PC-3 (cell line): ENCODE measurements around the gene TTLL10. TPM values are rescaled to one million over a fixed set of nuclear protein-coding genes. Genes with fewer than 3 reads are reported as not detected.

Source experiments
- ATAC-seq: fragments of 200-7000 bp; cut with Tn5 transposase; 2 replicates; pipeline ENCODE4 v1.9.1; 2020; ENCODE audit warnings: mild to moderate bottlenecking, moderate library complexity
- BruUV-seq: library from RNA; stranded (reverse); fragments of 400-500 nt; replicated peaks from 2 replicates; lab custom pipeline; 2021; lab: Mats Ljungman, UMichigan
- CTCF ChIA-PET: fragments of 300-600 bp; sonication (Branson Sonifier 250); formaldehyde crosslinking; loops from one replicate; lab custom pipeline; 2022; ENCODE audit warnings: antibody characterized with exemption; lab: Charles Lee
- POLR2A ChIA-PET: fragments of 300-600 bp; sonication (Branson Sonifier 250); formaldehyde crosslinking; loops from one replicate; lab custom pipeline; 2022; ENCODE audit warnings: antibody characterized with exemption; ENCODE audit not compliant: unreplicated experiment; lab: Charles Lee
- DNase-seq: peaks from one replicate; pipeline ENCODE4 v3.0.0-alpha.2; 2015
- H2AFZ ChIP-seq: fragments of 300-600 bp; sonication (generic); 2 replicates; pipeline ENCODE4 v1.6.0; 2016; ENCODE audit warnings: antibody characterized with exemption, low read length
- H3F3A ChIP-seq: fragments of 300-600 bp; sonication (generic); one replicate; pipeline ENCODE4 v1.6.0; 2017; ENCODE audit warnings: antibody characterized with exemption, low read length, control low read depth, mild to moderate bottlenecking; ENCODE audit not compliant: unreplicated experiment
- H3K27ac ChIP-seq: fragments of 300-600 bp; sonication (generic); 2 replicates; pipeline ENCODE4 v1.5.1; 2016; ENCODE audit warnings: mild to moderate bottlenecking, low read length
- H3K27me3 ChIP-seq: fragments of 300-600 bp; sonication (generic); 2 replicates; pipeline ENCODE4 v1.6.1; 2016; ENCODE audit warnings: low read length, mixed read lengths
- H3K36me3 ChIP-seq: fragments of 300-600 bp; sonication (generic); 2 replicates; pipeline ENCODE4 v1.6.1; 2016; ENCODE audit warnings: low read depth, mixed run types, low read length, mixed read lengths
- H3K4me1 ChIP-seq: fragments of 300-600 bp; sonication (generic); 2 replicates; pipeline ENCODE4 v1.5.1; 2016; ENCODE audit warnings: low read length; ENCODE audit not compliant: insufficient read depth
- H3K4me2 ChIP-seq: fragments of 300-600 bp; sonication (generic); 2 replicates; pipeline ENCODE4 v1.6.0; 2016; ENCODE audit warnings: low read length
- H3K4me3 ChIP-seq: fragments of 300-600 bp; sonication (generic); 2 replicates; pipeline ENCODE4 v1.5.1; 2016; ENCODE audit warnings: mild to moderate bottlenecking, low read length, mixed read lengths
- H3K79me2 ChIP-seq: fragments of 300-600 bp; sonication (generic); 2 replicates; pipeline ENCODE4 v1.6.1; 2017; ENCODE audit warnings: low read length, mixed read lengths
- H3K9ac ChIP-seq: fragments of 300-600 bp; sonication (generic); 2 replicates; pipeline ENCODE4 v1.6.0; 2016; ENCODE audit warnings: mild to moderate bottlenecking, low read length
- H3K9me2 ChIP-seq: fragments of 300-600 bp; sonication (generic); replicated peaks from 2 replicates; pipeline ENCODE4 v1.6.1; 2016; ENCODE audit warnings: mixed run types, low read length, mixed read lengths
- H3K9me3 ChIP-seq: fragments of 300-600 bp; sonication (generic); 2 replicates; pipeline ENCODE4 v1.6.1; 2016; ENCODE audit warnings: low read length, mixed read lengths
- H4K20me1 ChIP-seq: fragments of 300-600 bp; sonication (generic); 2 replicates; pipeline ENCODE4 v1.6.1; 2016; ENCODE audit warnings: low read length, mixed read lengths
- CTCF ChIP-seq: fragments of 300-600 bp; sonication (generic); conservative IDR thresholded peaks from 2 replicates; pipeline ENCODE4 v1.5.1; 2017; ENCODE audit warnings: antibody characterized with exemption, low read depth, mild to moderate bottlenecking, low read length
- EZH2 ChIP-seq: fragments of 300-600 bp; sonication (generic); IDR thresholded peaks from one replicate; pipeline ENCODE4 v1.6.1; 2017; ENCODE audit warnings: antibody characterized with exemption, mild to moderate bottlenecking, low read length; ENCODE audit not compliant: unreplicated experiment
- EZH2phosphoT487 ChIP-seq: fragments of 300-600 bp; sonication (generic); IDR thresholded peaks from 2 replicates; pipeline ENCODE4 v1.6.1; 2018; ENCODE audit warnings: mild to moderate bottlenecking, antibody characterized with exemption, low read length, borderline replicate concordance
- intact Hi-C: fragments of 100-400 bp; cut with micrococcal nuclease; formaldehyde crosslinking; loops from 2 replicates; pipeline ENCODE4 v1.9.0; 2023
- total RNA-seq: library from RNA; depleted of rRNA; stranded (reverse); fragments of >200 nt; gene quantifications from 2 replicates; pipeline ENCODE4 v1.2.3, GENCODE V29; 2014

The TTLL10 gene
- total RNA-seq, 1 experiment from 2014 or later, result 0.36 TPM

- no peaks in the 10 kb centered on the region for H3K27me3 ChIP-seq
- no peak within 1 kb of the TSS for H3K27ac ChIP-seq
- intact Hi-C loops, result no loop called here
- peaks cover 12% of the 10 kb centered on the region for H3K79me2 ChIP-seq
- H3K4me3 ChIP-seq, result peak within 1 kb of the TSS; percentile 68
- ATAC-seq (peak; percentile 71), DNase-seq (peak; percentile 79)
- peak within 1 kb of the TSS; percentile 63 for H3K9ac ChIP-seq
- no peak for TF ChIP-seq CTCF
- no peak for TF ChIP-seq EZH2
- TF ChIP-seq EZH2phosphoT487, result no peak
- peak within 1 kb of the TSS; percentile 66 for H2AFZ ChIP-seq
- CTCF ChIA-PET, result interaction anchor here (1.0 kb wide), 1 partner anchor 85 kb away, joined by 3 read pairs; no protein-coding TSS in a partner anchor
- H3K36me3 ChIP-seq, result no peaks in the 10 kb centered on the region
- no TSS peak for BruUV-seq
- H3F3A ChIP-seq, result no peaks in the 10 kb centered on the region
- POLR2A ChIA-PET, result no interaction called here
- H3K4me2 ChIP-seq, result peak within 1 kb of the TSS; percentile 93
- H4K20me1 ChIP-seq, result no peaks in the 10 kb centered on the region
- no peaks in the 10 kb centered on the region for H3K9me2 ChIP-seq
- peaks cover 25% of the 10 kb centered on the region for H3K4me1 ChIP-seq
- no peaks in the 10 kb centered on the region for H3K9me3 ChIP-seq
Measured at GRCh38 chr1:1206376-1206965, 32.8 kb downstream of the TTLL10 start, which contains the start of gene TNFRSF18. TSS of gene TNFRSF18 (minus strand) at chr1:1206592. CDS start at chr1:1206571, 21 bp downstream.

- intact Hi-C loops, result no loop called here
- peak overlapping the region; percentile 93 for H3K4me2 ChIP-seq
- peak; percentile 6; the same call in 1 of the 2 replicates for ATAC-seq
Measured at GRCh38 chr1:1206966-1207531, 33.4 kb downstream of the TTLL10 start.

More at GRCh38 chr1:1206966-1207531, 33.4 kb downstream of the TTLL10 start:
- no peak for TF ChIP-seq EZH2phosphoT487
- TF ChIP-seq CTCF, result peak; percentile 31; the same call in 1 of the 2 replicates
- no peak for TF ChIP-seq EZH2
- peak overlapping the region; percentile 63; the same call in 1 of the 2 replicates for H3K9ac ChIP-seq
- CTCF ChIA-PET, result interaction anchor here (1.0 kb wide), 1 partner anchor 85 kb away, joined by 3 read pairs; no protein-coding TSS in a partner anchor
- peak; percentile 20 for DNase-seq
- H3K4me1 ChIP-seq, result peaks cover 25% of the 10 kb centered on the region
- POLR2A ChIA-PET, result no interaction called here
- H3K9me3 ChIP-seq, result no peaks in the 10 kb centered on the region
- peaks cover 12% of the 10 kb centered on the region for H3K79me2 ChIP-seq
- peak overlapping the region; percentile 66 for H2AFZ ChIP-seq
- no peak overlapping the region for H3K27ac ChIP-seq
- no peaks in the 10 kb centered on the region for H3F3A ChIP-seq
- H3K9me2 ChIP-seq, result no peaks in the 10 kb centered on the region
- no TSS peak for BruUV-seq
- peak overlapping the region; percentile 68 for H3K4me3 ChIP-seq
- H4K20me1 ChIP-seq, result no peaks in the 10 kb centered on the region
- H3K36me3 ChIP-seq, result no peaks in the 10 kb centered on the region
- H3K27me3 ChIP-seq, result no peaks in the 10 kb centered on the region
